Stimulated activated naive CD4-positive, alpha-beta T cell (primary cell): ENCODE results near the gene AMER1.
"Not testable (repeated sequence)": the region's sequence is repeated elsewhere in the genome, so short reads cannot be mapped to it uniquely, and the experiment has no call there.

Source experiments
- DNase-seq, 6 experiments: peaks; one replicate each; lab custom pipeline; 2025; lab: John Stamatoyannopoulos, UW

AMER1 gene

DNA sequence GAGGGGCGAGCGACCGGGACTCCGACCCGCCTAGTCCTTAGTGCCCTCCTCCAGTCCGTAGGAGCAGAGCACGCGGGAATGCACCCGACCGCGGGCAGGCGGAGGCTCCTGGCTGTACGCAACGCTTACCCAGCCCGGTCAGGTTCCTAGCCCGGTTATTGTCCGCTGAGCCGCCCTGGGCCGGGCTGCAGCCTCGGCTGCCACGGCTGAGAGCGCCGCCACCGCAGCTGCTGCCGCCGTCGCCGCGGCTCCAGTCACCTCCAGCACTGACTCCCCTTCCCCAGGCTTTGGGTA is at the start of gene AMER1:
Gene AMER1, minus strand, starts transcription at position 268 of the 294 bp plus-strand sequence. CDS start 12,422 bp downstream, outside the sequence.
- DNase-seq = peak in 1 of 6 experiments; percentile 24

DNA sequence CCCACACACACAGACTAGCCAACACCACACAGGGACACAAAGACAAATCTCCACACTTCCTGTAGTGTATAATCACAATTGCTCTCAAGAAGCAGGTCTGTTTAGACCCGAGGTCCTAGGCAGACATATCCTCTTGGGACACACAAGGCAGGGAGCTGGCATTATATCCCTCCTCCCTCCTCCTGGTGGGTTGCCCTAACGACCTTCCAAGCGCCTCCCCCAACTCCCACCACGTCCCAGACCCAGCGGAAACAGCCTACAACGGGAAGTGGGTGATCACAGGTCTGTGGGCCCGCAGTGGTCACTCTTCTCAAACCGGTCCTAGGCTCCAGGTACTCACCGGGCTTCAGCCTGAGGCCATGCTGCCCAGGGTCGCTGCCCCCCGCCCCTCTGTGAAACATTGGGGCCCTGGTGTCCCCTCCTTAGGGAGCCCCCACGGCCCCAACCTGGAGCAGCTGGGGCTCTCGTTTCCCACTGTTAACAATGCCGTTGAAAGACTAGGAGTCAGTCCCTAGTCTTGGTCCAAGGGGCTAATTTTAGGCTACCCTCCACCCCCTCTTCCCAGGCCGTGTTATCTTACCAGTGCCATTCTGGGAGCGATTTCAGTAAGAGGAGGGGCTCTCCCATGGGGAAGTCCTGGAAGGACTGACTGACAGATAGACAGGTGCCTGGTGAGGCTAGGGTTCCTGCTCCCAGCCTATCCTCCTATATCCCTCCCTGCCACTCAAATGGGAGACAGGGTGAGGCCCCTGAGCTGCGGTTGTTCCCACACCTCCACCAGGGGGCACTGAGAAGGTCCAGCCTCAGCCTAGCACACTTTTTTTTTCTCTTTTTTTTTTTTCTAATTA is 24.8 kb upstream of the AMER1 start, which contains the start of gene ASB12:
Gene ASB12, minus strand, starts transcription at position 485 of the 848 bp plus-strand sequence. CDS start 4,957 bp downstream, outside the sequence.
- DNase-seq = no peak

DNA sequence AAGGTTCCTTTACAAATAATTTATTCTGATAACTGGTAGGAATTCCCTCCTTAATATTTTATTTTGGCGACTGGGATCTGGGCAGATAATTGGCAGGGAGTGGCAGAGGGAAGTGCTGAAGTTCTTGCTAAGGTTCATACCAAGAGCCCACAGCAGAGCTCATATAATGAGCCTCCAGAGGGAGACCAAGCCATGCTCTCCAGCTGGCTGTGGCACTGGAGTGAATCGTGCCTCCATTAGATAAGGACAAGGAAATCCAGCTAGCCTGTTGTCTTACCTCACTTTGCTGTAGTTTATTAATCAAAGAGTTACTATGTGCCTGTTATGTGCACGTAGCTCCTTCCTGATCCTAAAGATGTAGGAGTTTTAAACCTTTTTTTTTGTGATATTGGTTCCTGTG is 23.6 kb upstream of the AMER1 start:
- no peak for DNase-seq

DNA sequence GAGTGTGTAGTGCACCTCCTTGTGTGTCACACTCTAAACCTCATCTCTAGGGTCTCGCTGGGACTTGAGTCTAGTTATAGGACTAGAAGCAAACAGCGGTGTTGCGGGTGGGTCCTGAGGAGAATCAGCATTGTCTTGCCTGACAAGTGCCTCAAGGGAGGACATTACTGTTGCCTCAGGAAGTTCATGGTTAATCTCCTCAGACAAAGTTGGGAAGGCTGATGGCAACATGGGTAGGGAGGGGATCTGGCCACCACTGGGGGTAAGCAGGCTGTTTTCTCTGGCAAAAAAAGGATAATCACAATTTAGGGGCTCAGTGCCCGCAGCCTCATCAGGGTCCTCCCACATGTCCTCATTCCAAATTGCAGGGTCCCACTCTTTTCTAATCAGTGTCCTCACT is 12.5 kb upstream of the AMER1 start:
- no peak for DNase-seq

DNA sequence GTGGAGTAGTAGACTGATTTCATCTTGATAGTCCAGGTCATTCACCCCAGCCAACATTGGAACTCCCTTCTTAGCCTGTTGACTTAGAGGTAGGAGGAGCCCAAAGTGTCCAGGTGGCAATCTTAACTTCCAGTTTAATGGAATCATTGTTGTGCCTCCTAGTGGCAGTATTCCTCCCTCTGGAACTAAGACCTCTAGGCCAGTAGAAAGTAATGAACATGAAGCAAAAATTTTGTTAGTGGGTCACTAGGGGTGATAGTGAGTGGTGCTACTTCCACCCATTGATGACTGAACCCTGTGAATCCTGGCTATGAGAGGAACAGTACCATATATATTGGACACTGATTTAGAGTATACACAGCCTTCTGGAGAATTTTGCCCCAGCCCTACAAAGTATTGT is 8.5 kb upstream of the AMER1 start:
- not testable (repeated sequence) for DNase-seq

DNA sequence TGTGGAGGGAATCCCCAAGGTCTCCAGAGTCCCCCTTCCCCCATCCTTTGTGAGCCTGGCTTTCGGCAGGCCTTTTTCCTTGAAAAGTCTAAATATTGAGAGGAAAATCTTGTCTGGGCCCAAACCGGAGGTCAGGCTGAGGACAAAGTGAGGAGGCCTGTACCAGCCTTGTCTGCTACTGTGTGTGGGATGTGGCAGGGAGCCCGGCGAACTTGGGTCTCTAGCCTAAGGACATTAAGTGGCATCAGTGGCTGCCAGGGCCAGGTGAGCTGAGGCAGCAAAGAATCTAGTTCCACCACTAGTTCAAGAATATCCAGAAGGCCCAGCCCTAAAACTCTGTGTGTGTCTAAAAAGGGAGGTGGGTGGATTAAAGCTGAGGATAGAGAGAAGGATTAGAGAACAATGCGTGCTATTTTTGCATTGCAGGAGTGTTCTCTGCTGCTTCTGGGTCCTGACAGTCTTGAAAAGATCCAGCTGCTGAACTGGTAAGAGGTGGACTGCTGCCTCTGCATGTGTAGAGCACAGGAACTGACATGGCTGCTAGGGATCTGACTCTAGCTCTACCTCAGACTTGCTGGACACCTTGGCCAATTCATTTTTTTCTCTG is 1.2 kb upstream of the AMER1 start:
- DNase-seq = no peak

DNA sequence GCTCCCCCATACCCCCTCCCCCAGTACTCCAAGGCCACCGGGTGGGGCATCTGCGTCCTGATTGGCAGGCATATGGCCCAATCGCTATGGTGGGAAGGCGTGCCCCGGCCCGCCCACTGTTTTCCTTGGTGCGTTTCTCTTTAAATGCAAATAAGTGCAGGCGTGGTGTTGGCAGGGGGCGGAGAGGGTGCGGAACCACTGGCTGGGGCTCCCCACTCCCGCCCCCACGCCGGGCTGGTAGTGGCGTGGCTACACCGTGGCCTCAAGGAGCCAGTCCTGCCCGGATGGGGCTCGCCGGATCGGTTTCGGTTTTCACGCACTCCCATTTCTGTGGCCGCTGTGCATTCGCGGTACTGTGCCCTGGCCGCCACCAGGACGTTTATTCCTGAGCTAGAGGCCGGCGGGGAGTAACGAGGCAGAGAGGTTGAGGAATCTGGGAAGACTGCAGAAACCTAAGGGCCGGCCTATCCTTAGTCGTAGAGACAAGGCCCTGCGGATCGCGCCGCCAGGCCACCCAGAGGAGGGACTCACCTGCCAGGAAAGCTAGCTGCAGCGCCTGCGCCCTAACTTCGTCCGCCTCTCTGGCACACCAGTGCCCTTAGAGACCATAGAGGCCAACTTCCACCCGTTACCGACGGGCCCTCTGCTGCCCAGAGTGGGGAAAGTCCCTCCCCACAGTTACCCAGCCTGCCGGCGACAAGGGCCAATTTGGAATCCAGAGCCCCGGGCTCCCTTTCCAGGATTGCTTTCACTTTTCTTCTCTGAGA is 410 bp upstream of the AMER1 start:
- DNase-seq = peak; percentile 80 to 86 (median 83)

DNA sequence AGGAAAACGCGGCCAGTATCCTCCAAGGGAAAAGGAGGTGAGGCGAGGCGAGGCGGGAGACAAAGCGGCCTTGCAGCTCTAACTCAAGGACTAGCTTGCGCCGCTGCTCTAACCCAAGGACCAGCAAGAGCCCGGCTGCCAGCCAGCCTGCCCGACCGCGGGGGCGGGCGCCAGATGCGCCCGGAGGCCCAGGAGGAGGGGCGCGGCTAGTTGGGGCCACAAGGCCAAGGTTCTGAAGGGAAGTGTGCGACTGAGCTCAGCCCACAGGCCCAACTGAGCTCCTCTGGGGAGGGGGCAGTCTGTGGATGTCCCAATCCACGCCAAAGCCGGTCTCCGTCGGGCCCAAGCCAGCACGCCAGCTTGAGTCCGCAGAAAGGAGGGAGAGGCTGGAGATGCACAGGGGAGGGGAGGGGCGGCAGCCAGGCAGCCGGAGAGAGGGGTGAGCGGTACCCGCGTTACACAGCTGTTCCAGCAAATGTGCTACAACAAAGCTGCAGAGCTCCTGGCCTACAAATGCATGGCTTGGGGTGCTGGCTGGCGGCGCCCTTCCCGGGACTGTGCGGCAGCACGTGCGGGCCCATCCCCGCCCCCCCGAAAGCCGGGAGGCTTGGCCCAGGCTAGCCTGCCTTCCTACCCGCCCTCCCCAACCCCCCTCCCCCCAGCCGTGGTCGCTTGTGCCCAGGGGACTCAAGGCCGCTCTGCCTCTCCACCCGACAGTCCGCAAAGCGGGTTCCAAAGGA is 637 bp downstream of the AMER1 start:
- DNase-seq = peak in 4 of 6 experiments; percentile 1 to 44 (median 31)

DNA sequence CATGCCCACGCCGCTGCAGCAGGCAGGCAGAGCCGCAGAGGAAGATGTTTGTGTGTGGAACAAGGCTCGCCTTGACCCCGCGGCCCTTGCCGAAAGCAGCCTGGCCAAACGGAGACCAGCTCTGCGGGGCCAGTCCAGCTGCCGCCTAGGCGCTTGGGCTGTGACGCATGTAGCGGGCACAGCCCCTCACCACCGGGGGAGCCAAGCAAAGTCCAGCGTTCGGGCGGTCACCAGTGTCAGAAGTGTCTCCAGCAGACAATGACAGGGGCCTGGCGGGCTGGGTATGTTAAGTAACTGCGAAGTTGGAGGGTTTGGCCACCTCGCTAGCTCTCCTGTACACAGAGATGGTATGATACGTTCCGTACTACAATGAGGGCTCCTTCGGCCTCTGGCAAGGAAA is 1.3 kb downstream of the AMER1 start:
- DNase-seq = no peak

DNA sequence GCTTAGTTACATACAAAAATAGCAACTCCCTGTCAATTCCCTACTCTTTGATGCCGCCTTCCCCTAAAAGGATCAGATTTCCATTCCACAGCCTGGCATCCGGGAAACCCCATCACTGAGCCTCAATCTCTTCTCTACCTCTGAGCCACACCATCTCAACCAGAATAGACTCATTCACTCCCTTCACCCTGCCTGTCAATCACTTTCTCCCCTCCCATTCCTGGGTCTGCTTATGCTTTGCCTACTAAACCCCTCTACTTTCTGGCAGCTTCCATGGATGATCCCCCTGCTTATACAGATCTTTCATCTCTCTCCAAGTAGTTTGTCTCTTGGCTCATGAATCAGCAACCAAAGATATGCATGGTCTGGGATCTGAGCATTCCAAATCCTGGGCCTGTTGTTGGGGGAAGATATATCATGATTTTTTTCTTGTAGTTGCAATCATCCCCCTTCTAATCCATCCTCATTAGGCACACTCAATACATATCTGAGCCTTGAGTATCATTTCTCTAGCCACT is 2.6 kb downstream of the AMER1 start:
- no peak for DNase-seq

DNA sequence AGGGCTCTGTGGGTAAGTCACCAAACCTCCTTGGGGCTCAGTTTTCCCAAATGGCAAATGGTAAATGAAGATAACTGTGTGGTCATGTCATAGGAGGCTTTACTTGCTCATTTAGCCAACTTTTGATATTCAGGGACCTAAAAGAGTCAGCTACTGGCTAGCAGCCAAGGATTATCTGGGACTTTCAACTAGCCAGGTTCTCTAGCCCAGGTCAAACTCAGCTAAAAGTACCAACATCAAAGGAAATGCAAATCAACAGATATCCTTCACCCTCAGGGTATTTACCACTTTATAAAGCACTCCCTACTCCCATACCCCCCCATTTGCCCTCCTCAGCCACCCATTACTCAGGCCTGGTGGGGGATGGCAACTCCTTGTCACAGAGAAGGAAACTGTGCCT is 7.5 kb downstream of the AMER1 start:
- no peak for DNase-seq

DNA sequence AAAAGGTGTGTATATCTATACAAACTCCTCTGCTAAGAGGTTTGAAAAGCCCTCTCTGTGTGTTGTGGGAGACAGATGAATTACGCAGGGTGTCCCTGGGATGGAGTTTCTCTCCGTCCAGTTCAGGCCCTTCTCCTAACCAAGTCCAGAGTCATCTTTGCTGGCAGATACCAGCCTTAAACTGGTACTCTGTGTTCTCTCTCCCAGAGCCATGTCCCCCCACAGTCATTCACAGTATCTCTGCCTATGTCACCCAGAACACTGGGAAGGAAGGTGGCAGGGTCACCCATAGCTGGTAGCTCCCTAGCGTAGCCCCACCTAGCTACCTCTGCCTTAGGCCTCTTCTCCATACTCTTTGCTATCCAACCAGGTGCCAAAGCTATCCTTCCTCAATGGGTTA is 8.9 kb downstream of the AMER1 start:
- no peak for DNase-seq

DNA sequence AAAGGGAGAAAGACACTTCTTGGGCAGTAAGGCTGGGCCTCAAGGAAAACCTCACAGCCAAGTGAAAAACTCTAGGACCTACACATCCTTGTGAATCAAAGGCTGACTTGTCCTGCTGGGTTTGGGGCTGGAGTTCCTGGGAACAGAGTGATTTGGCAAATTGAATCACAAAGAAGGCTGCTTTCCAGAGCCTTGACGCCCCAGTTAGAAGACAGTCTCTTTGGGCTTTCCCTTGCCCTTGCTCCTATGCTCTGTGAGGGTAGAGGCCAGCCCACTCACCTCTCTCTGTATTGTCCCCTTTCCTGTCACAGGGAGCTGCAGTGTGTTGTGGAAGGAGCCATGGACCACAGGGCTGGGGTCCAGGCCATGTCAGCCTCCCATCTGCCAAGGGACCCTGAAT is 9.6 kb downstream of the AMER1 start:
- no peak for DNase-seq

DNA sequence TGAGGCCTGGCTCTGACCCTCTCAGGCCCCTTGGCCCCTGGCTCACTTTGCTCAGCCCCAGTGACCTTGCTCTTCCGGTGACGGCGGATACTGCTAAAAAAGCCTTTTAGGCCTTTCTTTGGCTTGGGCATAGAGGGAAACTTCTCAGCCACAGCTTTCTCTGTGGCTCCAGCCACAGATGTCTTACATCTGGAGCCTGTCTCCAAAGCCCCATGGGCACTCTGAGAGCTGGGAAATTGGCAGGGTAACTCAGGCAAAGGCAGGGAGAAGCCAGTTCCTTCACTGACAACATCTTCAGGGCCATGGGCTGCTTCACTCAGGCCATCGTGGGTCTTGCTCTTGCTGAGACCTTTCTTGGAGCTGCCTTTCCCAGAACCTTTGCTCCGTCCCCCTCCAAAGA is 12.8 kb downstream of the AMER1 start:
- DNase-seq = no peak

DNA sequence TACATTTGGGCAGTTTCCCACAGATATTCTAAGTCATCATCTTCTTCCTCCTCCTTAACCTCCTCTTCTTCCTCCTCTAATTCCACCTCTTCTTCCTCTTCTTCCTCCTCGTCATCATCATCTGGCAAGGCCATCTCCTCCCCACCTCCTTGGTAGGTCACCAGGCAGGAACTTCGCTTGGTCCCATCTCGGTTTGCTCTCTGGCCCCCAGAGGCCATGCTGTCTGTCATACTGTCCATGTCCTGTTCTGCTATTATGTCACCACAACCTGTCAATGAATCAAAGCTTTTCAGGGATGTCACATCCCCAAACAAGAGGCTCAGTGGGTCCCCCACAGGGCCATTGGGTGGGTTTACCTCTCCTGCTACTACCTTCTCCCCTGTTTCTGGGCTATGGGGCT is 13.5 kb downstream of the AMER1 start:
- no peak for DNase-seq

DNA sequence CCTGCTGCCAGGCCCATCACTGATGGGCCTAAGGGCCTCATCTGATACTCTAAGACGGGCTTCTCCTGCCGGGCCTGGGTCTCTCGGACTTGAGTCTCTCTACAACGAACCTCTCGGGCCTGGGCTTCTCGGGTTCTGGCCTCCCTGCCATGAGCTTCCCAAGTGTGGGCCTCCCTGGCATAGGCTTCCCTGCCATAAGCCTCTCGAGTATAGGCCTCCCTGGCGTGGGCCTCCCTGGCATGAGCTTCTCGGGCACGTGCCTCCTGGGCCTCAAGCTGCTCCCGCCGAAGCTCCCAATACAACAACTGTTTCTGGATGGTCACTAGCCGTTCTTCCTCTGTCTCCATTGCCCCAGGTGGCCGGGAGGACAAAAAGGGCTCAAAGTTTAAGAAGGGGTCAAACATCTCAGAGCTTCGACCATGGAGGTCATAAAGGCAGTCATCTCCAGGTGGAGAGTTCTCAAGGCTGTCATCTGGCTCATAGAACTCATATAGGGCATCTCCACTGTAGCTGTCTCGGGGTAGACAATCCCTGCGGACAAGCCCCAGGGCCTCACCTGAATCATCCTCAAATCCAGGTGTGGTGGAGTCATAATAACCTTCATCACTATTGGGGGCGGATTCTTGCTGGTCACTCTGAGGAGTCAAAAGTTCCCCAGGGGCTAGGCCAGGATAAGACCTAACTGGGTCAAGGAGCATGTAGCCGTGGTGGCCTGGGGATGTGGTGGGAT is 14.1 kb downstream of the AMER1 start:
- DNase-seq = no peak

DNA sequence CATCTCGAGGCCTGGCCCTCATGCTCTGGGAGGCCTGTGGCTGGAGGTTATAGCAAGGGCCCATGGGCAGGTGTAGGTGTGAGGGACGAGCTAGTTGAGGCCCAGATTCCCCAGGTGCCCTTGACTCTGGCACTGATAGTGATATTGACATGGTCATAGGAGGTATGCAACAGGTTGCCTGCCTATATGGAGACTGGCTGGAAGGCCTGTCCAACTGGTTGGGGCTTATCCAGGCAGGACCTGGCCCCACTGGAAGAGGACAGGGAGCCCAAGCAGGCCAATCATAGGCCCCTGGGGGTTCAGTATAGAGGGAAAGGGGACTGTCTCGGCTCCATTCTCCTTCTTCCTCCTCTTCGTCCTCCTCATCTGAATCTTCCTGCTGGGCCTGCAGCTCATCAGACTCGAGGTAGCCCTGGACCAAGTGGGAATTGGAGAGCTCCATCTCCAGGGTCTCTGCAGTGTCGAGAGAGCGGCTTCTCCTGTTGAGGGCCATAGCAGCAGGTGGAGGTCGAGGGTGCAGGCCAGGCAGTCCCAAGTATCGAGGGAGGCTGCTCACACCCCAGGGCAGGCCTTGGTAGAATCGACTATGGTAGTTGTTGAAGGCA is 15.3 kb downstream of the AMER1 start:
- no peak for DNase-seq

DNA sequence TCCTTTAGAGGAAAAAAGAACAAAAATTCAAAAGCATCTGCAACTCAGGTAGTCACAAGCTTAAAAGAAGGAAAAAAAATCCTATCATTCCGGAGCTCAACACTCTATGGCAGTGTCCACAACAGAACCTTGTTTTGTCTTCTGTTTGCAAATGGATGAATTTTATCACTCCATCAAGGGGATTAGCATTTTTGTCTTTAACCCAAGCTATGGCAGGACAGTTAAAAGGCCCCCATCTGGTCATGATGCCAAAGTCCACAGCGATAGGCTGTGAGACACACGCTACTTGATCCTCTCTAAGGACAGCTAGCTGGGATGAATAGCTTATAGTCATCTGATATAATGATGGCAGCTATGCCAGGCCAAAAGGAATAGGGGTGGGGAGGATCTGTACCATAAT is 16.6 kb downstream of the AMER1 start:
- no peak for DNase-seq

DNA sequence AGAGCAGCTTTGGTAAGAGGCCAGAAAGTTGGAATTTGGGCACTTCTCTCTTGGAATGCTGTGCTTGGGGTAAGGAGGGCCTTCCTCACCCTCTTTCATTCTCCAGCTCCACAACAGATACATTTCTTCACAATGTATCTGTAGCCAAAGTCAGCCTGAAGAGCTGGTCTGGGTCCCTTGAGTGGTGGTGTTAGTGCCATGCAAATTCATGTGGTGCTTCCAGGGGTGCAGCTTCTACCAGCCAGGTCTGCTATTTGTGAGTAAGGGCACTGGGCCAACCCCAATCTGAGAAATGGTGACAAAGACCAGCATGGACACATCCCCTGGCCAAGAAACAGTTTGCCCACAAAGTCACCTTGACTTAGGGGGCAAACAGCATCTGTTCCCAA is 17.8 kb downstream of the AMER1 start:
- no peak for DNase-seq

DNA sequence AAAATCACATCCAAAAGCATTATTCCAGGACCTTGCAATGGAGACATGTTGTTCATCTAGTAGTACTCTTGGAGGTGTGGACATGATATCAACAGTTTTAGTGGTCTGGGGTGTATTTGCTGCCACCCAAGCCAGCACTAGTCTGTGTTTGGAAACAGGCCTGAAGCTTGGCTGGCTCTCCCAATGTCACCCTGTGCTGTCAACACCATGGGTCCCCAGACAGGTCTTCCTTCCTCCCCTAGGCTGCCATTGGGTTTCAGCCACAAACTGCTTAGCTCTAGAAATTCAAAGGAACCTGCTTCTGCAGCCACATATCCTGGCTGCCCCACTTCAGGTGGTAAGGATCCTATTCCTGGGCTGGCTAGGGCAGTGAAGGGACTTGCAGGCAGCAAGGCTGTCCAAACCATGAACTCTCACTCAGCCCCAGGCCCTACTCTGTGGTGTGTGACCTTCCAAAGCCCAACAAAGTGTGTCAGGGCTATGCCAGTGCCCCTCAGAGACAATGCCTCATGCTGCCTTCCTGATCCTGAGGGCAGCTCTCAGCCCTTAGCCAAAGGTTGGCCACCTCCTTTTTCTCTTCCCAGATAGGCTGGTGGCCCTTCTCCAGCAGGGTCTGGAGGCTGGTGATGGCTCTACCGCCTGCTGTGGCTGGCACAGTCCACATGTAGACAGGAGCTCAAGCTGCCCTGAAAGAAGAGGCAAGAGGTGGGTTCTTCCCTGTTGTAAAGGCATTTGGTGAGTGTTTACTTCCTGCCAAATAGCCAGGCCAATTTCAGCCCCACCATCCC is 18.3 kb downstream of the AMER1 start:
- DNase-seq = no peak
